AG04449 (cell line): ENCODE data around the gene CDH13.

Experiments used
- CTCF ChIA-PET: fragments of 350-600 bp; formaldehyde crosslinking; extraction: SDS; loops from one replicate; lab custom pipeline; 2021; ENCODE audit warnings: antibody characterized with exemption; lab: Yijun Ruan, JAX
- POLR2A ChIA-PET: fragments of 400-600, 350-600 bp; formaldehyde crosslinking; extraction: SDS; loops from one replicate; lab custom pipeline; 2020; ENCODE audit warnings: antibody characterized with exemption, inconsistent platforms; lab: Yijun Ruan, JAX
- DNase-seq: peaks from one replicate; pipeline ENCODE4 v3.0.0-alpha.2; 2010; ENCODE audit warnings: low read depth, low spot score
- H3K4me3 ChIP-seq: 2 replicates; pipeline ENCODE4 v1.5.1; 2011; ENCODE audit warnings: low read depth, mild to moderate bottlenecking, control low read depth, low read length
- TF ChIP-seq, protein P1 (sequence below): IDR thresholded peaks from one replicate; pipeline ENCODE4 v1.5.1; 2011; ENCODE audit warnings: mild to moderate bottlenecking, moderate library complexity, low read length, control low read depth, inconsistent platforms; ENCODE audit not compliant: insufficient read depth; ENCODE audit errors: missing control alignments

The CDH13 gene

GRCh38 chr16:83185902-83186301 lies 559.1 kb downstream of the CDH13 start:
- H3K4me3 ChIP-seq: no peak overlapping the region
- no peak for DNase-seq
- POLR2A ChIA-PET: no interaction called here
- TF ChIP-seq, protein P1, sequence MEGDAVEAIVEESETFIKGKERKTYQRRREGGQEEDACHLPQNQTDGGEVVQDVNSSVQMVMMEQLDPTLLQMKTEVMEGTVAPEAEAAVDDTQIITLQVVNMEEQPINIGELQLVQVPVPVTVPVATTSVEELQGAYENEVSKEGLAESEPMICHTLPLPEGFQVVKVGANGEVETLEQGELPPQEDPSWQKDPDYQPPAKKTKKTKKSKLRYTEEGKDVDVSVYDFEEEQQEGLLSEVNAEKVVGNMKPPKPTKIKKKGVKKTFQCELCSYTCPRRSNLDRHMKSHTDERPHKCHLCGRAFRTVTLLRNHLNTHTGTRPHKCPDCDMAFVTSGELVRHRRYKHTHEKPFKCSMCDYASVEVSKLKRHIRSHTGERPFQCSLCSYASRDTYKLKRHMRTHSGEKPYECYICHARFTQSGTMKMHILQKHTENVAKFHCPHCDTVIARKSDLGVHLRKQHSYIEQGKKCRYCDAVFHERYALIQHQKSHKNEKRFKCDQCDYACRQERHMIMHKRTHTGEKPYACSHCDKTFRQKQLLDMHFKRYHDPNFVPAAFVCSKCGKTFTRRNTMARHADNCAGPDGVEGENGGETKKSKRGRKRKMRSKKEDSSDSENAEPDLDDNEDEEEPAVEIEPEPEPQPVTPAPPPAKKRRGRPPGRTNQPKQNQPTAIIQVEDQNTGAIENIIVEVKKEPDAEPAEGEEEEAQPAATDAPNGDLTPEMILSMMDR: no peak
- CTCF ChIA-PET: interaction anchor here (1.6 kb wide), 1 partner anchor 29 kb away, joined by 3 read pairs; no protein-coding TSS in a partner anchor

DNA sequence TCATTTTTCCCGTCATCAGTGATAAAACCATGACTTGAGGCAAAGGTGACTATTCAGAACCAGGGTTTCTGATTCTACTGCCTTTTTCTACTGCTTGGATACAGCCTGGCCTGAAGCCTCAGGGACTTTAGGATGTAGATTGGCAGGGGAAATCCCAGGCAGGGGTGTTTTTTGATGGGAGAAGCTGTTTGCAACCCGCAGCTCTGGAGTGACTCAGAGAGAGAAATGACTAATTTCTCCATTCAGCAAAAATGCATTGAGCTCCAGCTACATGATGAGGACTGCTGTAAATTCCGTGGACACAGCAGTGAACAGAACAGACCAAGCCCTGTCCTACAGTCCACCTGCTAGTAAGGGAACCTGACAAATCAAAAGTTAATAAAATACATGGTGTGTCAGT lies 560.6 kb downstream of the CDH13 start:
- peak; percentile 29 for DNase-seq
- TF ChIP-seq, protein P1: no peak
- POLR2A ChIA-PET: no interaction called here
- CTCF ChIA-PET: interaction anchor here (1.0 to 1.6 kb wide), 3 partner anchors 10 to 260 kb away, joined by 3 read pairs; no protein-coding TSS in a partner anchor
- no peak overlapping the region for H3K4me3 ChIP-seq

DNA sequence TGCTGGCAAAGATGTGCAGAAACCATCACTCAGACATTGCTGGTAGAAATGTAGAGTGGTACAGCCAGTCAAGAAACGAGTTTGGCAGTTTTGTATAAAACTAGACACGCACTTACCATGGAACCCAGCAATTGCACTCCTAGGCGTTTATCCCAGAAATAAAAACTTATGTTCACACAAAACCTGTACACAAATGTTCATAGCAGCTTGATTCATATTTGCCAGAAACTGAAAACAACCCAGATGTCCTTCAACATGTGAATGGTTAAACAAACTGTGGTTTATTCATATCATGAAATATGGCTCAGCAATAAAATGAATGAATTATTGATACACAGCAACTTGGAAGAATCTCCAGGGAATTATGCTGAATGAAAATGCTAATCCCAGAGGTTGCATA lies 570.0 kb downstream of the CDH13 start:
- H3K4me3 ChIP-seq: no peak overlapping the region
- POLR2A ChIA-PET: no interaction called here
- TF ChIP-seq, protein P1: no peak
- no peak for DNase-seq
- CTCF ChIA-PET: no interaction called here

DNA sequence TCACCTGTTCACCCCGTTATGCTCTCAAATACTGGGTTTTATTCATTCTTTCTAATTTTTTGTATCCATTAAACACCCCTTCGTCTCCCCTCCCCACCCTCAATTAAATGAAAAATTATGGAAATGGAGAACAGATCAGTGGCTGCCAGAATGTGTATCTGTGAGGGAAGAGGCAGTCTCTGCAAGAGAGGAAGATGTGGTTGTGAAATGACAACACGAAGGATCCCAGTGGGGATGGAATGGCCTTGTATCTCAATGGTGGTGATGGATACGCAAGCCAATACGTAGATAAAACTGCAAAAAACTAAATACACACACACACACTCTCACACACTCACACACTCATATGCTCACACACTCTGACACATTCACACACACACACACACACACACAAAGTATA lies 570.7 kb downstream of the CDH13 start:
- TF ChIP-seq, protein P1: no peak
- ChIA-PET CTCF (no interaction called here), POLR2A (no interaction called here)
- no peak overlapping the region for H3K4me3 ChIP-seq
- no peak for DNase-seq

DNA sequence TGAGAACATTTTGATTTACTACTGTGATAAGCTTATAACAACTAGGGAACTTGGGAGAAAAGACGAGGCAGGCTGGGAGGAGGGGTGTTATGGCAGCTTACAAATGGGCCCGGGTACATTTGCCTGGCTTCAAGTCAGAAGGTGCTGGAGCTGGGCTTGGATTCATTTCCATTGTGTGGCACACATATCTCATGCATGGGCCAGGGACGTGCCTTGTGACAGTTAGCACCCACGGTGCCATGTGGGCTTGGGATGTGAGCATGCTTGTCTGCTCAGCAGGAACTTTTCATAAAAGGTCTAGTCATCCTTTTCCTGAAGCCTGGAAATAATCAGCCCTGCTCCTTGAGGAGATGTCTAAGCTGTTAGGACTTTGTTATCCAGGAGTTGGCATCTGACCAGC lies 572.2 kb downstream of the CDH13 start:
- no peak overlapping the region for H3K4me3 ChIP-seq
- POLR2A ChIA-PET: no interaction called here
- no peak for DNase-seq
- CTCF ChIA-PET: interaction anchor here (1.1 to 1.4 kb wide), 2 partner anchors 9 to 17 kb away, joined by 3 read pairs; no protein-coding TSS in a partner anchor
- TF ChIP-seq, protein P1: no peak

GRCh38 chr16:83200005-83200779 lies 573.4 kb downstream of the CDH13 start:
- ChIA-PET CTCF (interaction anchor here (0.6 to 1.5 kb wide), 6 partner anchors 9 to 247 kb away, joined by 3 to 4 read pairs (median 3); no protein-coding TSS in a partner anchor), POLR2A (no interaction called here)
- TF ChIP-seq, protein P1: peak; percentile 12
- no peak for DNase-seq
- no peak overlapping the region for H3K4me3 ChIP-seq
